Osteocyte (in vitro differentiated cells): ENCODE measurements around the gene AKR1B15. TPM values are rescaled to one million over a fixed set of nuclear protein-coding genes. Genes with fewer than 3 reads are reported as not detected.
"Not testable (repeated sequence)": the region's sequence is repeated elsewhere in the genome, so short reads cannot be mapped to it uniquely, and the experiment has no call there.

ENCODE experiments used
- DNase-seq: peaks from one replicate; pipeline ENCODE4 v3.0.0; 2021; ENCODE audit warnings: mixed read lengths; ENCODE audit not compliant: unreplicated experiment; ENCODE audit errors: extremely low spot score
- H3K27ac Mint-ChIP-seq: one replicate; pipeline ENCODE4 v1.8.0; 2021; ENCODE audit warnings: mild to moderate bottlenecking, mixed read lengths; ENCODE audit not compliant: unreplicated experiment
- H3K27me3 Mint-ChIP-seq: one replicate; pipeline ENCODE4 v1.8.0; 2021; ENCODE audit warnings: mixed read lengths; ENCODE audit not compliant: unreplicated experiment
- H3K36me3 Mint-ChIP-seq: one replicate; pipeline ENCODE4 v1.8.0; 2021; ENCODE audit warnings: mixed read lengths; ENCODE audit not compliant: unreplicated experiment
- H3K4me1 Mint-ChIP-seq: one replicate; pipeline ENCODE4 v1.8.0; 2021; ENCODE audit warnings: mixed read lengths; ENCODE audit not compliant: unreplicated experiment
- H3K4me3 Mint-ChIP-seq: one replicate; pipeline ENCODE4 v1.8.0; 2021; ENCODE audit warnings: mild to moderate bottlenecking, moderate library complexity, mixed read lengths; ENCODE audit not compliant: unreplicated experiment
- H3K9me3 Mint-ChIP-seq: one replicate; pipeline ENCODE4 v1.8.0; 2021; ENCODE audit warnings: mixed read lengths; ENCODE audit not compliant: unreplicated experiment
- total RNA-seq: library from RNA; stranded (reverse); gene quantifications from 2 replicates; pipeline ENCODE4 v1.2.1, GENCODE V29; 2021
- TF ChIP-seq, protein P1 (sequence below): fragments of 200-600 bp; sonication (generic); IDR thresholded peaks from 2 replicates; pipeline ENCODE4 v1.5.0; 2021; ENCODE audit warnings: antibody characterized with exemption, mild to moderate bottlenecking, moderate library complexity

Gene AKR1B15
- total RNA-seq, 1 donor from 2014 or later = not detected

DNA sequence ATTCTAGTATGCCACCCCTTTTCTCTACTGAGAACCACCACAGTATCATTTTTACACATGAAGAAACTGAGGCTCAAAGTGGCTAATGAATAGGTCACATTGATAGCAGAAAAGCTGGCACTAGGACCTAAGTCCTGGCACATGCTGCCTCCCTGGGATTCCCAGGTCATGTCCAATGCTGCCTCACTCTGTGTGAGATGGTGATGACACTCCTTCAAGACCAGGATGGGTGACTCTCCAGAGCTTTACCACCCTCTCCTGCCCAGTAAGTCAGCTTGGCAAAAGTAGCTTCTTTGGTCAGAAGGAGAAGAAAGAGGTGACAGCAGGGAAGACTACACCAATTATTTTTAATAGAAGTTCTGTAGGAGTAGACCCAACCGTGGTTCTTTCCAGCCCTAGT is 34.8 kb upstream of the AKR1B15 start:
- DNase-seq = no peak
- Mint-ChIP-seq H3K36me3 (no peaks in the 10 kb centered on the region), H3K9me3 (no peaks in the 10 kb centered on the region), H3K4me3 (no peak overlapping the region), H3K4me1 (peaks cover 12% of the 10 kb centered on the region), H3K27ac (no peak overlapping the region), H3K27me3 (peaks cover 2% of the 10 kb centered on the region)
- TF ChIP-seq, protein P1, sequence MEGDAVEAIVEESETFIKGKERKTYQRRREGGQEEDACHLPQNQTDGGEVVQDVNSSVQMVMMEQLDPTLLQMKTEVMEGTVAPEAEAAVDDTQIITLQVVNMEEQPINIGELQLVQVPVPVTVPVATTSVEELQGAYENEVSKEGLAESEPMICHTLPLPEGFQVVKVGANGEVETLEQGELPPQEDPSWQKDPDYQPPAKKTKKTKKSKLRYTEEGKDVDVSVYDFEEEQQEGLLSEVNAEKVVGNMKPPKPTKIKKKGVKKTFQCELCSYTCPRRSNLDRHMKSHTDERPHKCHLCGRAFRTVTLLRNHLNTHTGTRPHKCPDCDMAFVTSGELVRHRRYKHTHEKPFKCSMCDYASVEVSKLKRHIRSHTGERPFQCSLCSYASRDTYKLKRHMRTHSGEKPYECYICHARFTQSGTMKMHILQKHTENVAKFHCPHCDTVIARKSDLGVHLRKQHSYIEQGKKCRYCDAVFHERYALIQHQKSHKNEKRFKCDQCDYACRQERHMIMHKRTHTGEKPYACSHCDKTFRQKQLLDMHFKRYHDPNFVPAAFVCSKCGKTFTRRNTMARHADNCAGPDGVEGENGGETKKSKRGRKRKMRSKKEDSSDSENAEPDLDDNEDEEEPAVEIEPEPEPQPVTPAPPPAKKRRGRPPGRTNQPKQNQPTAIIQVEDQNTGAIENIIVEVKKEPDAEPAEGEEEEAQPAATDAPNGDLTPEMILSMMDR = no peak

DNA sequence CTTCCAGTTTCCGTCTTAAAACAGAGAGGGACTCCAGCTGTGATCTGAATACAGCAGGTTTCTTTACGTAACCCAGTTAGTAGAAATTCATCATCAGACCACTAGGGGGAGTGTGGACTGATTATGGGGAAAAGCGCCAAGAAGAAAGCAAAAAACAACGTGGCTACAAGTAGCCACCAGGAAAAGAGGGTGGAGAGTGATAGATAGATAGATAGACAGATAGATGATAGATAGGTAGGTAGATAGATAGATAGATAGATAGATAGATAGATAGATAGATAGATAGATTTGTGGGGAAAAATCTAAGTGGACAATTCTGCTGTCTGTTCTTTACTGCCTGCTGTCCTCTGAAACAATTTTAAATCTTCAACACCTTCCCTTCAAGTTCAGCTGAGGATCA is 34.2 kb upstream of the AKR1B15 start:
- H3K27me3 Mint-ChIP-seq = peaks cover 2% of the 10 kb centered on the region
- H3K9me3 Mint-ChIP-seq = no peaks in the 10 kb centered on the region
- H3K36me3 Mint-ChIP-seq = no peaks in the 10 kb centered on the region
- H3K4me1 Mint-ChIP-seq = peaks cover 12% of the 10 kb centered on the region
- no peak for DNase-seq
- no peak overlapping the region for H3K27ac Mint-ChIP-seq
- no peak overlapping the region for H3K4me3 Mint-ChIP-seq
- TF ChIP-seq, protein P1 = peak; percentile 80

DNA sequence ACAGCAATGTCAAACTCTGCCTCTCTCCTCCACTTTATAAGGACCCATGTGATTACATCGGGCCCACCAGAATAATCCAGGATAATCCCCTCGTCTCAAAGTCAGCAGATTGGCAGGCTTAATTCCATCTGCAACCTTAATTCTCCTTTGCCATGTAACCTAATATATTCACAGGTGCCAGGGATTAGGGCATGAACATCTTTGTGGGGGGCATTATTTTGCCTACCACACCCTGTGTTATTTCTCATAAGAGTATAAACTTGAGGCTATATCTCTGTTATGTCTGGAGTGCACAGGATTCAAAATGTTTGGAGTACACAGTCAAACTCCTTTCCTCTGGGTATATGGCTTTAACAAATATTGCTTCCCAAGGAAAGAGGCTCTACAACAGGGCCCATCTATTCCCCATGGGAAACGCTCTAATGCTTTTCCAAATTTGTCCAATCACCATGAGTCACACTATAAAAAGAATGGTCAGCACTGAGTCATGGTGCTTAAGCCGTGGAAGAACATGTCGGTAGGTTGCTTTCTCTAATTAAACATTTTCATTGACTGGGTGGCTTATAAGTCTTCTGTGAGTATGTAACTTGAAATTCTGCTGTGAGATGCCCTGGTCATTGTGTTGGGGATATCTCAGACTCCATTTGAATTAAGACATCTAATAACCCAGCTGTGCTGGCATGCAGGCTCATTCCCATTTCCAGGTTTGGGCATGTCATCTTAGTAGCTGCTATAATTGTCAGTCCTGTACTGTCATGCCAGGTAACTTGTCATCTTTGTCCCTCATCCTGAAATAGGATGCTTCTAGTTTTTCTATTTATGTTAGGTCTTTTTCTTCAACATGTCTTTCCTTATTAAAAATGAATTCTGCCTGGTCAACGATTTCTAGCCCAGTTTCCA is 33.1 kb upstream of the AKR1B15 start:
- H3K27me3 Mint-ChIP-seq = no peaks in the 10 kb centered on the region
- peaks cover 12% of the 10 kb centered on the region for H3K4me1 Mint-ChIP-seq
- no peak for DNase-seq
- H3K27ac Mint-ChIP-seq = no peak overlapping the region
- no peaks in the 10 kb centered on the region for H3K9me3 Mint-ChIP-seq
- no peak overlapping the region for H3K4me3 Mint-ChIP-seq
- H3K36me3 Mint-ChIP-seq = no peaks in the 10 kb centered on the region
- TF ChIP-seq, protein P1 = no peak

DNA sequence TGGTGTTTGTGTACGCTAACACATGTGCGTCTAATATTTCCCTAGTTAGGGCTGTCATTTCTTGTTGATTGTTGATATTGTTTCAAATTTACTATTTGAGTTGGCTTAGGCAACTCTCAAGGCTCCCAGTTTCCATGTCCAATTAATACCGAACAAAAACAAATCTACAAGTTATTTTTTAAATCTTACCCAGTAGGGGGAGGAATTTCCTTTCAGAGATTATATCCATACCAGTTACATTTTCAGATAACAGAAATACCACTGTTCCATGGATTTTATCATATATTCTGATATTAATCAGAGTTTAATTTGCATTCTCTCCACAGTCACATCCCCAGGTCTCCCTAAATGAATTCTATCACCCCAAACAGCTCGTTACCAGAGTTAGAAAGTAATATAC is 28.8 kb upstream of the AKR1B15 start:
- Mint-ChIP-seq H3K4me1 (peaks cover 8% of the 10 kb centered on the region), H3K4me3 (no peak overlapping the region), H3K36me3 (peaks cover 2% of the 10 kb centered on the region), H3K27me3 (peaks cover 11% of the 10 kb centered on the region), H3K9me3 (no peaks in the 10 kb centered on the region), H3K27ac (no peak overlapping the region)
- TF ChIP-seq, protein P1 = peak; percentile 31
- DNase-seq = no peak

DNA sequence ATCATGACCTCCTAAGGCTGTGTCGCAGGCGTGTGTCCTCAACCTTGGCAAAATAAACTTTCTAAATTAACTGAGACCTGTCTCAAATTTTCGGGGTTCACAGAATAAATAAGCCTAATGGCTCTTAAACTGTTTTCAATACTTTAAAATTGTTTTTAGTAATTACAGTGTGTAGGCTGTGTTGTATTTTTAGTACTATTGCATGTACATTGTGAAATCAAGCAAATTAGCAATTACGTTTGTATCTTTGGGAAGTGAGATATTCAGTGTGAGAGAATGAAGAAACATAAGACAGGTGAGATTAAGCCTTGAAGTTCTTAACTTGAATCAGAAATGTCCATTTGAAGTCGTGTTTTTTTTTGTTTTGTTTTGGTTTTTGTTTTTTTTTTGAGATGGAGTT is 26.3 kb upstream of the AKR1B15 start:
- TF ChIP-seq, protein P1 = no peak
- H3K36me3 Mint-ChIP-seq = peaks cover 2% of the 10 kb centered on the region
- H3K27me3 Mint-ChIP-seq = peaks cover 14% of the 10 kb centered on the region
- H3K9me3 Mint-ChIP-seq = no peaks in the 10 kb centered on the region
- no peak overlapping the region for H3K27ac Mint-ChIP-seq
- peaks cover 1% of the 10 kb centered on the region for H3K4me1 Mint-ChIP-seq
- no peak for DNase-seq
- H3K4me3 Mint-ChIP-seq = no peak overlapping the region

DNA sequence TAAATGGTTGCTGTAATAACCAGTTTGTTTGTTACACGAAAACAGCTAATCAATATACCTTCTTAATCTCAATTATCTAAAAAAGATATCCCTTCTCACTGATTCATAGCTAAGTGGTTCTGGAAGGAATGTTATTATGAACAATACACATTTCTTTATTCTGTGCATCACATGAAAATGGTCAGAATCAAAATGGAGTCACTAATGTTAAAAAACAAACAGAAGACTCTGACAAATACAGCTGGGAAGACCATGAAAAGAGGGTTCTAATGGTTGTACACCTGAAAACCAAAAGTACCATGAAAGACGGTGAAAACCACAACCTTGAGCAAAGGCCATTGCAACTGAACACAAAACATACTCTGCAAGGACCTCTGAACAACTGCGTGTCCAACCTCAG is 23.5 kb upstream of the AKR1B15 start:
- H3K9me3 Mint-ChIP-seq, H3K4me3 Mint-ChIP-seq, DNase-seq, H3K4me1 Mint-ChIP-seq, H3K27ac Mint-ChIP-seq, H3K36me3 Mint-ChIP-seq: not testable (repeated sequence)
- peaks cover 31% of the 10 kb centered on the region for H3K27me3 Mint-ChIP-seq

DNA sequence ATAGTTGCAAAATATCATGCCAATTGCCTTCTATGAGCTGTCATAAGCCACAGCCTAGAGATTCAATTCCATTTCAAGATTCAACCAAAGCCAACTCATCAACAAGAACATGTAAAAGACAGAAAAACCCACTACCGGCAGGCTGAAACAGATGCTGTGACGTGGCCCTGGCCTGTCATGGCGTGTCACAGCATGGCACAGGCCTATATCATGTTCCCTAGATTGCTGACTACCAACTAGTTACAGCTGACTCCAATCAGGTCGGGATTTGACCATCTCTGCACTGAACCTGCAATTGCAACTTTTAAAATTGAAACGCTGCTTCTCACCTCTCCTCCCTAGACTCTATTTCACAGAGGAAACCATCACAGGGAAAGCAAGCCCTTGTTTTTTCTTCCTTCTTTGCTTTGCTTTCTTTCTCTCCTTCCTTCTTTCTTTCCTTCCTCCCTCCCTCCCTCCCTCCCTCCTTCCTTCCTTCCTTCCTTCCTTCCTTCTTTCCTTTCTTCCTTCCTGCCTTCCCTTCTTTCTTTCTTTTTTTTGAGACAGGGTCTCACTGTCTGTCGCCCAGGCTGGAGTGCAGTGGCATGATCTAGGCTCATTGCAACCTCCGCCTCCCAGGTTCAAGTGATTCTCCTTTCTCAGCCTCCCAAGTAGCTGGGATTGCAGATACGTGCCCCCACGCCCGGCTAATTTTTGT is 22.2 kb upstream of the AKR1B15 start:
- H3K27me3 Mint-ChIP-seq = peaks cover 35% of the 10 kb centered on the region
- not testable (repeated sequence) for H3K27ac Mint-ChIP-seq, H3K4me1 Mint-ChIP-seq, H3K4me3 Mint-ChIP-seq, DNase-seq, H3K36me3 Mint-ChIP-seq, H3K9me3 Mint-ChIP-seq
